K562 (cell line): ENCODE measurements around the gene MSX1. TPM values are rescaled to one million over a fixed set of nuclear protein-coding genes. Genes with fewer than 3 reads are reported as not detected.

ENCODE experiments used
- ATAC-seq: fragments of 200-7000 bp; cut with Tn5 transposase; 3 replicates; pipeline ENCODE4 v1.9.1; 2020; ENCODE audit warnings: moderate library complexity
- BruUV-seq: library from RNA; stranded (reverse); fragments of 400-500 nt; replicated peaks from 2 replicates; lab custom pipeline; 2021; lab: Mats Ljungman, UMichigan
- CTCF ChIA-PET: fragments of 300-600 bp; formaldehyde crosslinking; extraction: SDS; loops from one replicate; lab custom pipeline; 2021; ENCODE audit warnings: low intra/inter-chr PET ratio; lab: Yijun Ruan, JAX
- POLR2A ChIA-PET: fragments of 300-600, 350-650 bp; sonication (Branson Sonifier 250); formaldehyde crosslinking; extraction: SDS; loops from one replicate; lab custom pipeline; 2021; ENCODE audit warnings: antibody characterized with exemption, inconsistent platforms; lab: Yijun Ruan, JAX
- DNase-seq, 4 experiments: peaks; one replicate each; pipeline versions ENCODE4 v3.0.0 to v3.0.0-alpha.2; 2011 to 2018; ENCODE audit warnings: low spot score in 3 of 4, mixed read lengths in 3 of 4; ENCODE audit errors: extremely low read depth in 1 of 4
- FAIRE-seq: peaks from 2 replicates; lab custom pipeline; 2011; peaks lifted over from hg19 to GRCh38; lab: Jason Lieb, UNC
- H2AFZ ChIP-seq: 2 replicates; pipeline ENCODE4 v1.6.0; 2011; ENCODE audit warnings: low read depth, low read length, control low read depth, inconsistent platforms
- H3K27ac ChIP-seq: fragments of 200-600 bp; 3 replicates; pipeline ENCODE4 v1.8.0; 2011; ENCODE audit warnings: low read depth, mild to moderate bottlenecking, control low read depth, inconsistent platforms, low read length, moderate library complexity, mixed read lengths; ENCODE audit errors: extremely low read depth
- H3K27me3 ChIP-seq, 2 experiments: fragments of 300-600 bp in 1 of 2; 2 replicates in 1 of 2; 3 replicates in 1 of 2; pipeline versions ENCODE4 v1.6.0 to v1.8.0; 2011; ENCODE audit warnings: inconsistent platforms in 2 of 2, low read length in 2 of 2, mild to moderate bottlenecking in 1 of 2, mixed read lengths in 1 of 2, moderate library complexity in 1 of 2; ENCODE audit not compliant: control insufficient read depth in 2 of 2, insufficient read depth in 2 of 2
- H3K36me3 ChIP-seq: fragments of 300-600 bp; 3 replicates; pipeline ENCODE4 v1.8.0; 2011; ENCODE audit warnings: mild to moderate bottlenecking, low read length, inconsistent platforms; ENCODE audit not compliant: control insufficient read depth, insufficient read depth
- H3K4me1 ChIP-seq, 2 experiments: fragments of 200-600 bp in 1 of 2; replicated peaks in 1 of 2; 2 replicates in 1 of 2; 3 replicates in 1 of 2; pipeline versions ENCODE4 v1.5.1 to v1.8.0; 2011; ENCODE audit warnings: inconsistent platforms in 2 of 2, low read length in 2 of 2, mild to moderate bottlenecking in 1 of 2, mixed read lengths in 1 of 2, moderate library complexity in 1 of 2; ENCODE audit not compliant: control insufficient read depth in 2 of 2, insufficient read depth in 2 of 2
- H3K4me2 ChIP-seq: 2 replicates; pipeline ENCODE4 v1.6.1; 2011; ENCODE audit warnings: low read length, control low read depth, inconsistent platforms, mixed read lengths; ENCODE audit not compliant: insufficient read depth
- H3K4me3 ChIP-seq: fragments of 200-600 bp; sonication (generic), shearing (Covaris generic); 2 replicates; pipeline ENCODE4 v1.5.1; 2016; ENCODE audit warnings: control low read depth, inconsistent platforms
- H3K79me2 ChIP-seq: fragments of 200-600 bp; 3 replicates; pipeline ENCODE4 v1.8.0; 2011; ENCODE audit warnings: low read length, inconsistent platforms; ENCODE audit not compliant: control insufficient read depth, insufficient read depth
- H3K9ac ChIP-seq, 2 experiments: 2 replicates each; pipeline versions ENCODE4 v1.6.0 to v1.6.1; 2011; ENCODE audit warnings: low read depth in 2 of 2, low read length in 2 of 2, control low read depth in 1 of 2, inconsistent platforms in 1 of 2, mild to moderate bottlenecking in 1 of 2, mixed read lengths in 1 of 2; ENCODE audit not compliant: insufficient read depth in 1 of 2
- H3K9me1 ChIP-seq: one replicate; pipeline ENCODE4 v1.6.0; 2011; ENCODE audit warnings: inconsistent platforms, mild to moderate bottlenecking, low read length, moderate library complexity; ENCODE audit not compliant: control insufficient read depth, insufficient read depth
- H3K9me3 ChIP-seq: replicated peaks from 2 replicates; pipeline ENCODE4 v1.5.1; 2011; ENCODE audit warnings: low read depth, low read length, inconsistent platforms; ENCODE audit not compliant: control insufficient read depth, insufficient read depth
- H4K20me1 ChIP-seq: replicated peaks from 2 replicates; pipeline ENCODE4 v1.6.1; 2011; ENCODE audit warnings: low read length, inconsistent platforms, mixed read lengths; ENCODE audit not compliant: control insufficient read depth, insufficient read depth
- ATF6 ChIP-seq: sonication (generic); formaldehyde crosslinking; IDR thresholded peaks from 2 replicates; pipeline ENCODE4 v1.4.0; 2020; ENCODE audit warnings: mild to moderate bottlenecking, missing genetic modification reagents
- CCAR2 ChIP-seq: fragments of 200-400 bp; formaldehyde crosslinking; IDR thresholded peaks from 2 replicates; pipeline ENCODE4 v1.6.1; 2017; ENCODE audit warnings: mild to moderate bottlenecking, low read depth, low read length
- ETS1 ChIP-seq: conservative IDR thresholded peaks from 2 replicates; pipeline ENCODE4 v1.6.1; 2011; ENCODE audit warnings: low read depth, mild to moderate bottlenecking, low read length; ENCODE audit not compliant: control insufficient read depth
- FOS ChIP-seq: IDR thresholded peaks from 3 replicates; pipeline ENCODE4 v1.6.1; 2011; ENCODE audit not compliant: insufficient read length; ENCODE audit errors: extremely low read depth
- GABPA ChIP-seq: fragments of 200-800 bp; sonication (Bioruptor generic); conservative IDR thresholded peaks from 2 replicates; pipeline ENCODE4 v1.6.1; 2016; ENCODE audit warnings: low read depth, missing genetic modification characterization, missing compliant biosample characterization
- GTF2E2 ChIP-seq: fragments of 200-800 bp; sonication (Bioruptor generic); IDR thresholded peaks from 2 replicates; pipeline ENCODE4 v1.6.1; 2016; ENCODE audit warnings: missing genetic modification characterization, missing compliant biosample characterization
- HOXB6 ChIP-seq: fragments of 250-450 bp; sonication (Bioruptor Pico); IDR thresholded peaks from 2 replicates; pipeline ENCODE4 v1.5.1; 2022; ENCODE audit warnings: mild to moderate bottlenecking, borderline replicate concordance
- MED1 ChIP-seq: sonication (generic); formaldehyde crosslinking; IDR thresholded peaks from 2 replicates; pipeline ENCODE4 v1.8.1; 2023; ENCODE audit warnings: missing genetic modification reagents, borderline replicate concordance
- NFXL1 ChIP-seq: fragments of 450-650 bp; formaldehyde crosslinking; IDR thresholded peaks from 2 replicates; pipeline ENCODE4 v1.4.0; 2021; ENCODE audit warnings: mild to moderate bottlenecking
- TRIM25 ChIP-seq: fragments of 450-650 bp; IDR thresholded peaks from 2 replicates; pipeline ENCODE4 v1.7.0; 2016; ENCODE audit warnings: borderline replicate concordance
- ZBTB43 ChIP-seq: sonication (generic); formaldehyde crosslinking; IDR thresholded peaks from 2 replicates; pipeline ENCODE4 v1.8.0; 2023; ENCODE audit warnings: mild to moderate bottlenecking, missing genetic modification reagents
- ZFP30 ChIP-seq: fragments of 250-450 bp; sonication (Bioruptor Pico); IDR thresholded peaks from 2 replicates; pipeline ENCODE4 v1.8.0; 2022; ENCODE audit warnings: moderate library complexity, mild to moderate bottlenecking, inconsistent platforms, borderline replicate concordance
- ZNF212 ChIP-seq: fragments of 450-650 bp; formaldehyde crosslinking; IDR thresholded peaks from 2 replicates; pipeline ENCODE4 v1.4.0; 2020; ENCODE audit warnings: mild to moderate bottlenecking
- ZNF239 ChIP-seq: fragments of 250-450 bp; sonication (Bioruptor Pico); IDR thresholded peaks from 2 replicates; pipeline ENCODE4 v1.4.0; 2020; ENCODE audit warnings: mild to moderate bottlenecking
- in situ Hi-C: fragments of 300-500 bp; cut with MboI; formaldehyde crosslinking; loops from 4 replicates; pipeline ENCODE4 v1.15.0; 2018; ENCODE audit warnings: inconsistent platforms, mixed read lengths
- intact Hi-C: fragments of 100-400 bp; cut with micrococcal nuclease; formaldehyde crosslinking; loops from 2 replicates; pipeline ENCODE4 v1.14.2; 2022
- polyA plus RNA-seq, 8 experiments: library from polyadenylated mRNA; depleted of rRNA in 4 of 8; stranded (reverse) in 5 of 8; unstranded in 3 of 8; fragments of >200 nt; fragmentation: Nextera tagmentation in 2 of 8; fragmentation: Illumina TruSeq in 1 of 8; extraction: Ambion mirVana in 2 of 8; extraction: Trizol in 1 of 8; gene quantifications; 2 replicates each; pipeline versions ENCODE4 v1.2.1 to v1.2.3, GENCODE V29; 2011 to 2014; ENCODE audit warnings: inconsistent platforms in 1 of 8, missing spikeins in 1 of 8
- total RNA-seq, 7 experiments: library from RNA; depleted of rRNA in 6 of 7; stranded (reverse); fragments of >200 nt in 6 of 7; fragmentation: Illumina TruSeq in 2 of 7; extraction: Trizol in 2 of 7; gene quantifications; 2 replicates each; pipeline versions ENCODE4 v1.2.1 to v1.2.3, GENCODE V29; 2011 to 2021; ENCODE audit warnings: low replicate concordance in 1 of 7

Gene MSX1
- total and polyA plus RNA-seq, 9 of the 15 experiments (the other 6 are each of a cell fraction or from before 2014, with no cell fraction given): 1.3 to 6.3 (median 2.3) TPM

GRCh38 chr4:4810092-4810774 is 49.2 kb upstream of the MSX1 start (continued):
- TF ChIP-seq ATF6 (CRISPR knock-in tag) (no peak), GABPA (no peak), FOS (no peak)
- TF ChIP-seq, all 486 proteins: peak for 0

GRCh38 chr4:4810778-4811177 is 48.7 kb upstream of the MSX1 start:
- H3K4me2 ChIP-seq: no peak overlapping the region
- no peaks in the 10 kb centered on the region for H3K4me1 ChIP-seq
- no peaks in the 10 kb centered on the region for H3K36me3 ChIP-seq
- in situ Hi-C loops: no loop called here
- ATAC-seq (no peak), DNase-seq (no peak), FAIRE-seq (no peak)
- H3K9ac ChIP-seq: no peak overlapping the region
- H3K79me2 ChIP-seq: no peaks in the 10 kb centered on the region
- H3K27ac ChIP-seq: no peak overlapping the region
- no peaks in the 10 kb centered on the region for H3K9me1 ChIP-seq
- peaks cover 3 to 33% of the 10 kb centered on the region in 2 experiments; a peak in 3 of 5 replicates for H3K27me3 ChIP-seq
- H3K4me3 ChIP-seq: no peak overlapping the region
- no peaks in the 10 kb centered on the region for H4K20me1 ChIP-seq
- H2AFZ ChIP-seq: no peak overlapping the region
- H3K9me3 ChIP-seq: no peaks in the 10 kb centered on the region
- BruUV-seq: no TSS peak
- intact Hi-C loops: no loop called here
- CTCF ChIA-PET: no interaction called here
- POLR2A ChIA-PET: no interaction called here
- TF ChIP-seq TRIM25: no peak
- no peak for TF ChIP-seq ZBTB43 (CRISPR knock-in tag)
- no peak for TF ChIP-seq ETS1
- TF ChIP-seq ZFP30 (CRISPR knock-in tag): no peak
- TF ChIP-seq GTF2E2 (tag): no peak
- TF ChIP-seq CCAR2: no peak
- no peak for TF ChIP-seq HOXB6 (CRISPR knock-in tag)
- no peak for TF ChIP-seq NFXL1 (CRISPR knock-in tag)
- TF ChIP-seq MED1 (CRISPR knock-in tag): no peak
- TF ChIP-seq ZNF239 (CRISPR knock-in tag): no peak
- TF ChIP-seq ZNF212 (CRISPR knock-in tag): no peak
